Psoas muscle (tissue), 8 donors: ENCODE results near the gene SPNS2. TPM values are rescaled to one million over a fixed set of nuclear protein-coding genes. Genes with fewer than 3 reads are reported as not detected.

Experiments used
- ATAC-seq, 4 donors: fragments of 200-7000 bp; cut with Tn5 transposase; one replicate each; pipeline ENCODE4 v1.9.1; 2020; ENCODE audit warnings: moderate library complexity in 3 of 4, mild to moderate bottlenecking in 2 of 4
- DNase-seq, 2 donors: peaks; one replicate each; pipeline ENCODE4 v3.0.0-alpha.2; 2020
- H3K27ac ChIP-seq: fragments of 200-600 bp; one replicate; pipeline ENCODE4 v1.8.0; 2022
- H3K27me3 ChIP-seq, 3 donors: fragments of 200-600 bp in 1 of 3; one replicate each; pipeline versions ENCODE4 v1.6.1 to v1.8.0; 2013 to 2022; ENCODE audit warnings: low read length in 2 of 3, mild to moderate bottlenecking in 2 of 3, moderate library complexity in 1 of 3; ENCODE audit not compliant: insufficient read depth in 3 of 3
- H3K36me3 ChIP-seq, 2 donors: fragments of 200-600 bp in 1 of 2; one replicate each; pipeline versions ENCODE4 v1.6.1 to v1.8.0; 2013 to 2022; ENCODE audit warnings: low read depth in 1 of 2, mild to moderate bottlenecking in 1 of 2, moderate library complexity in 1 of 2; ENCODE audit not compliant: insufficient read depth in 1 of 2
- H3K4me1 ChIP-seq: fragments of 200-600 bp; one replicate; pipeline ENCODE4 v1.8.0; 2022
- H3K4me3 ChIP-seq: fragments of 200-600 bp; one replicate; pipeline ENCODE4 v1.8.0; 2022; ENCODE audit warnings: mild to moderate bottlenecking
- H3K9me3 ChIP-seq: fragments of 200-600 bp; one replicate; pipeline ENCODE4 v1.8.0; 2022
- CTCF ChIP-seq: fragments of 200-600 bp; IDR thresholded peaks from one replicate; pipeline ENCODE4 v1.8.0; 2022; ENCODE audit warnings: antibody characterized with exemption
- WGBS, 3 donors: extraction: QIAGEN DNeasy Blood & Tissue Kit; methylation state at CpG; one replicate each; pipeline versions ENCODE4 v1.1.6 to v1.1.7; 2013; 5-methylcytosine and 5-hydroxymethylcytosine counted together
- intact Hi-C, 2 donors: fragments of 100-400 bp; cut with DNase I; formaldehyde crosslinking; loops; one replicate each; pipeline versions ENCODE4 v1.11.0 to v1.14.2; 2022
- polyA plus RNA-seq, 3 donors: library from polyadenylated mRNA; stranded (reverse); fragments of 200-250 nt; gene quantifications; one replicate each; pipeline ENCODE4 v1.2.3, GENCODE V29; 2013
- total RNA-seq, 4 donors: library from RNA; stranded (reverse); fragmentation: NEBNext Ultra II Directional in 2 of 4; extraction: Animal tissue kit (Norgen Biotek cat#: 25700) in 2 of 4; gene quantifications; one replicate each; pipeline versions ENCODE4 v1.2.1 to v1.2.4, GENCODE V29; 2021 to 2023
- donor health status: healthy with polysubstance abuse.
- donor health status: DM: no; HTN: no; CAD: no; lungs with moderate emphysema.
- donor health status: Bipolar disorder and iron deficiency.
- donor health status: healthy.
- donor health status: DM: yes; HTN: yes; CAD: no.
- donor health status: DM: no; HTN: no; CAD: no.
- donor health status: DM: no; HTN: no; CAD: no.
- donor health status: DM: yes; HTN: yes; CAD: no.

SPNS2 gene
- total and polyA plus RNA-seq, 7 donors: 3.5 to 10.6 (median 6.4) TPM

- ATAC-seq (no peak), DNase-seq (no peak)
- WGBS, 3 donors: 57 to 66% (median 61%) methylated on average over 13 of the region's 13 CpGs
- Histone ChIP-seq H3K4me3 (no peak overlapping the region), H3K36me3 (no peaks in the 10 kb centered on the region), H3K27ac (no peak overlapping the region), H3K9me3 (no peaks in the 10 kb centered on the region), H3K4me1 (peaks cover 7% of the 10 kb centered on the region), H3K27me3 (peaks cover 0 to 11% (median 11%) of the 10 kb centered on the region in 3 donors)
- intact Hi-C loops: no loop called here
- TF ChIP-seq CTCF: no peak
These were observed 7.6 kb downstream of the SPNS2 start for GRCh38 chr17:4506175-4506813.

GRCh38 chr17:4506892-4507291, 8.2 kb downstream of the SPNS2 start:
- no peak overlapping the region for H3K4me3 ChIP-seq
- intact Hi-C loops: no loop called here
- DNase-seq (no peak), ATAC-seq (peak; percentile 26 to 80 (median 70))
- no peaks in the 10 kb centered on the region for H3K36me3 ChIP-seq
- 29 to 47% (median 36%) methylated on average over 8 of the region's 8 CpGs for WGBS, 3 donors
- peaks cover 0 to 11% (median 7%) of the 10 kb centered on the region in 3 donors for H3K27me3 ChIP-seq
- no peaks in the 10 kb centered on the region for H3K9me3 ChIP-seq
- peaks cover 7% of the 10 kb centered on the region for H3K4me1 ChIP-seq
- H3K27ac ChIP-seq: no peak overlapping the region
- no peak for TF ChIP-seq CTCF

GRCh38 chr17:4507361-4508111, 8.9 kb downstream of the SPNS2 start:
- no peak for TF ChIP-seq CTCF
- Histone ChIP-seq H3K36me3 (no peaks in the 10 kb centered on the region), H3K9me3 (no peaks in the 10 kb centered on the region), H3K27ac (no peak overlapping the region), H3K4me1 (peaks cover 7% of the 10 kb centered on the region), H3K27me3 (peaks cover 0 to 7% (median 7%) of the 10 kb centered on the region in 3 donors), H3K4me3 (no peak overlapping the region)
- WGBS, 3 donors: 64 to 79% (median 72%) methylated on average over 8 of the region's 8 CpGs
- ATAC-seq (no peak), DNase-seq (no peak)
- intact Hi-C loops: no loop called here

GRCh38 chr17:4508207-4508606, 9.5 kb downstream of the SPNS2 start:
- intact Hi-C loops: no loop called here
- no peaks in the 10 kb centered on the region for H3K36me3 ChIP-seq
- no peak overlapping the region for H3K27ac ChIP-seq
- no peak for DNase-seq
- no peak for ATAC-seq
- H3K4me3 ChIP-seq: no peak overlapping the region
- 88 to 94% (median 92%) methylated on average over 3 of the region's 3 CpGs for WGBS, 3 donors
- no peak for TF ChIP-seq CTCF
- H3K9me3 ChIP-seq: no peaks in the 10 kb centered on the region
- H3K27me3 ChIP-seq: peaks cover 0 to 6% (median 2%) of the 10 kb centered on the region in 3 donors
- H3K4me1 ChIP-seq: peaks cover 7% of the 10 kb centered on the region
